Measurements from ENCODE around the gene SPDYE6.
"Not testable (repeated sequence)": the region's sequence is repeated elsewhere in the genome, so short reads cannot be mapped to it uniquely, and the experiment has no call there.

DNA sequence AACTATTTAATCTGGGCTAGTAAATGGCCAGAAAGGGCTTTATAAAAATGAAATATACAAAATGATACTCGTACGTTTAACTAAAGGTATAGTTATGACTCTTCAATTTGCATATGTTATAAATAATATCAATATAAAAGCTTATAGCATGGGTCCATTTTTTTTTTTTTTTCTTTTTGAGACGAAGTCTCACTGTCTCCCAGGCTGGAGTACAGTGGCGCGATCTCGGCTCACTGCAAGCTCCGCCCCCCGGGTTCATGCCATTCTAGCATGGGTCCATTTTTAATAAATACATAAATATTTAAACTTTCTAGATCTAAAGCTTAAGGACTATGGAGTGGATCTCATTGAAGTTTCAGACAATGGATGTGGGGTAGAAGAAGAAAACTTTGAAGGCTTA, 19.2 kb downstream of the SPDYE6 start:
- TF ChIP-seq, protein P1, sequence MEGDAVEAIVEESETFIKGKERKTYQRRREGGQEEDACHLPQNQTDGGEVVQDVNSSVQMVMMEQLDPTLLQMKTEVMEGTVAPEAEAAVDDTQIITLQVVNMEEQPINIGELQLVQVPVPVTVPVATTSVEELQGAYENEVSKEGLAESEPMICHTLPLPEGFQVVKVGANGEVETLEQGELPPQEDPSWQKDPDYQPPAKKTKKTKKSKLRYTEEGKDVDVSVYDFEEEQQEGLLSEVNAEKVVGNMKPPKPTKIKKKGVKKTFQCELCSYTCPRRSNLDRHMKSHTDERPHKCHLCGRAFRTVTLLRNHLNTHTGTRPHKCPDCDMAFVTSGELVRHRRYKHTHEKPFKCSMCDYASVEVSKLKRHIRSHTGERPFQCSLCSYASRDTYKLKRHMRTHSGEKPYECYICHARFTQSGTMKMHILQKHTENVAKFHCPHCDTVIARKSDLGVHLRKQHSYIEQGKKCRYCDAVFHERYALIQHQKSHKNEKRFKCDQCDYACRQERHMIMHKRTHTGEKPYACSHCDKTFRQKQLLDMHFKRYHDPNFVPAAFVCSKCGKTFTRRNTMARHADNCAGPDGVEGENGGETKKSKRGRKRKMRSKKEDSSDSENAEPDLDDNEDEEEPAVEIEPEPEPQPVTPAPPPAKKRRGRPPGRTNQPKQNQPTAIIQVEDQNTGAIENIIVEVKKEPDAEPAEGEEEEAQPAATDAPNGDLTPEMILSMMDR (IDR thresholded peaks at IDR 0.05; ENCODE audit: low read depth, low read length): not testable (repeated sequence)
- not testable (repeated sequence) for TF ChIP-seq EZH2phosphoT487 (IDR thresholded peaks at IDR 0.05; ENCODE audit: low read depth)

All from OCI-LY3 (cell line).